HG02678 (cell line): Measurements from ENCODE around the gene GRIK4.

Source experiments
- ATAC-seq: cut with Tn5 transposase; IDR thresholded peaks from one replicate; pipeline ENCODE4 v1.9.1; 2021; ENCODE audit warnings: mild to moderate bottlenecking, moderate library complexity; ENCODE audit not compliant: unreplicated experiment

The GRIK4 gene

GRCh38 chr11:120798854-120799253 lies 287.3 kb downstream of the GRIK4 start:
- ATAC-seq, result no peak

GRCh38 chr11:120800206-120800605 lies 288.7 kb downstream of the GRIK4 start:
- ATAC-seq, result no peak

- no peak for ATAC-seq
Measured at GRCh38 chr11:120801801-120802689, 290.5 kb downstream of the GRIK4 start.

GRCh38 chr11:120805960-120806555 lies 294.5 kb downstream of the GRIK4 start:
- ATAC-seq, result no peak

GRCh38 chr11:120807414-120808150 lies 296.0 kb downstream of the GRIK4 start:
- ATAC-seq, result no peak

- no peak for ATAC-seq
Measured at GRCh38 chr11:120808616-120809050, 297.1 kb downstream of the GRIK4 start.

GRCh38 chr11:120810251-120810650 lies 298.7 kb downstream of the GRIK4 start:
- ATAC-seq, result no peak

- ATAC-seq, result no peak
Measured at GRCh38 chr11:120811199-120811598, 299.7 kb downstream of the GRIK4 start.

GRCh38 chr11:120811731-120812130 lies 300.2 kb downstream of the GRIK4 start:
- no peak for ATAC-seq

GRCh38 chr11:120814531-120815318 lies 303.2 kb downstream of the GRIK4 start:
- ATAC-seq, result no peak

GRCh38 chr11:120815319-120816100 lies 304.0 kb downstream of the GRIK4 start:
- ATAC-seq, result no peak

GRCh38 chr11:120816176-120816575 lies 304.6 kb downstream of the GRIK4 start:
- no peak for ATAC-seq

- ATAC-seq, result no peak
Measured at GRCh38 chr11:120816711-120817110, 305.2 kb downstream of the GRIK4 start.

- ATAC-seq, result no peak
Measured at GRCh38 chr11:120817158-120817557, 305.6 kb downstream of the GRIK4 start.

GRCh38 chr11:120818097-120818496 lies 306.5 kb downstream of the GRIK4 start:
- no peak for ATAC-seq

- ATAC-seq, result no peak
Measured at GRCh38 chr11:120819003-120819402, 307.5 kb downstream of the GRIK4 start.

GRCh38 chr11:120819437-120820365 lies 308.2 kb downstream of the GRIK4 start:
- ATAC-seq, result no peak

GRCh38 chr11:120823159-120823558 lies 311.6 kb downstream of the GRIK4 start:
- no peak for ATAC-seq

GRCh38 chr11:120824242-120824641 lies 312.7 kb downstream of the GRIK4 start:
- no peak for ATAC-seq
